ENCODE measurements around the gene CCDC74A.
"Not testable (repeated sequence)": the region's sequence is repeated elsewhere in the genome, so short reads cannot be mapped to it uniquely, and the experiment has no call there.

The CCDC74A gene

DNA sequence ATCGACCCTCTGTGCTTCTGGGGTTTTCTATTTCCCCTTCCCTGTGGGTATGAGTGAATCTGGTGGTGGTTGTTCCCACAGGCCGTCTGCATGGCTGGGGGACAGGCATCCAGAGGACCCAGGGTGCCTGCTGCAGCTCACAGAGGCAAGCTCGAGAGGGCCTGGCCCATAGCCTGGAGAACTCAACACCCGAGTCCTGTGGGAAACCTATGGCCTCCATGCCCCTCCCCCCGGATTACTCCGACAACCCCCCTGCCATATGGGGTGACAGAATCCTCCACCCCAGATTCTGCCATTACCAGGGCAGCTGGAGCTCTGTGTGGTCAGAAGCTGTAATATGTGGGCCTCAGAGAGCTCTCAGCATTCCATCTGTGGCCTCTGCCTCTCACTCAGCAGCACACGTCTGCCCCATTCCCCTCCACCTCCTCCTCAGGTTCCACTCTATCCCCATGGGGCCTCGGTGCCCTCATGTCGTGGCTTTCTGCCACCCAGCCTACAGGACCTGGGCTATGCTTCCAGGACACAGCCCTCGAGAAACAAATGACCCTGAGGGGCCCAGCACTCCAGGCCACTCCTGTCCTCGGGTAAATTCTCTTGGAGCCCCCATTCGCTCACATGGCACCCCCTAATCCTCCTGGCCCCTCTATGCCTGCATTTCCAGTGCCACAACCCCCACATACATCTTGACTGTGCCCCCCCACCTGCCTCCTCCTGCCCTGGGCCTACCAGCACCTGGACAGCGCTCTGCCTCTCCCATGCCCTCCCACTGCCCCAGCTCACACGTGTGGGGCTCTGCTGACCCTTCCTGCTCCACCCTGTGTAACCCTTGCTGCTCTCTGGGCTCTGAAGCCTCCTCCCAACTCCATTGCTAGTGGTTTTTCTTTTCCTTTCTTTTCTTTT is 39.1 kb upstream of the CCDC74A start:
- no peaks in the 10 kb centered on the region for H3K9me3 ChIP-seq
- 0 out of 2 replicates have a peak overlapping the region, but pooled peaks have one; percentile 18 for H3K9ac ChIP-seq
- peaks cover 74% of the 10 kb centered on the region for H4K20me1 ChIP-seq
- H3K4me1 ChIP-seq = peaks cover 51% of the 10 kb centered on the region
- H3K4me2 ChIP-seq = peak overlapping the region; percentile 87
- H3K36me3 ChIP-seq = peaks cover 42% of the 10 kb centered on the region
- no peak for TF ChIP-seq Cebpa-rat (IDR thresholded peaks at IDR 0.05)
- H3K27ac ChIP-seq = peak overlapping the region; percentile 51
- H3K27me3 ChIP-seq = no peaks in the 10 kb centered on the region
- H3K4me3 ChIP-seq = no peak overlapping the region

DNA sequence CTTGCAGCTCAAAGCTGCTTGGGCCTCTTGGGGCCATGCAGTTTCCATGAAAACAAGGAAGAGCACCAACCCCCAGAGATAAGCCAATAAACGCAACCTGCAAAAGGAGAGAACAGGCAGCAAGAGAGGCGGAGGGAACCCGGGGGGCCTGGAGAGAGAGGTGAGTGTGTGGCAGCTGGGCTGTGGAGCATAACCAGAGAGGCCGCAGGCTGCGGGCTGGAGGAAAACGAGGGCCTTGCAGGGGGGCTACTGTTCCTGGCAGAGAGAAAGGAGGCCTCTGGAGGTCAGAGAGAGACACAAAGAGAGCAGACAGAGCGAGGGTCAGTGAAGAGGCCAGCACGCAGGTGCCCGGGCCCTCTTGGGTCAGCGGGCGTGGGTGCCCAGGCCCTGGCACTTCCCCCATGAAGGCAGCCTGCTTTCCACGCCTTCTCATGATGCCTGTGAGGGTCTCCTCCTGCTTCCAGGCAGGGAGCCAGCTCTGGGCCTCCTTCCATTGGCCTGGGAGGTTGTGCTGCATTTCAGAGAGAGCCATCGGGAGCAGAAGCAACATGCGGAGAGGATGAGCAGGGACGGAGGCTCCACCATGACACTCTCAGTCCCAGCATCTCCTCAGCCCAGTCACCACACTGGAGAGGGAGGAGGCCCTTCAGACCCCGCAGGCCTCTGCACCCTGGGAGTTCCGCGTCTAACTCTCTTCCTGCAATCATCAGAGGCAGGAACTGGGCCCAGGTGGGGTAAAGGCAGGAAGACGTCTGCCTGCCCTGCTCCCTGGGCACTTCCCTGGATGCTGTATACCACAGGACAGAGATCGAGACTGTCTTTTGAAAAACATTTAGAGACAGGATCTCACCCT is 36.8 kb upstream of the CCDC74A start:
- H3K36me3 ChIP-seq = 0 out of 2 replicates have a peak, but pooled peaks cover 23% of the 10 kb centered on the region

DNA sequence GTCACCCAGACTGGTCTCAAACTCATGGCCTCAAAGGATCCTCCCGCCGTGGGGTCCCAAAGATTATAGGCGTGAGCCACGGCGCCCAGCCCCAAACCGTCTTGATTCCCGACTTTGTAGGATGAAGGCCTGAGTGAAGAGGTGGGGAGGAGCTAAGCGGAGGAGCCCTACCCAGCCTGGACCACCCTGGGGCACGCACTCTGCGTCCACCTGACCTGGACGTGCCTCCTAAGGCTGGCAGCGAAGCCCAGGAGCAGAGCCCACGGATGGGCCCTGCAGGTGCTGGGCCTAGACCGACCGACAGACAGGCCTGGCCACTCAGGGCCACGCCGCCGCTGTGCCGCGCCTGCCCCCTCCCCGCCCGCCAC is 36.2 kb upstream of the CCDC74A start:
- peak overlapping the region; percentile 88 for H3K4me3 ChIP-seq
- peaks cover 65% of the 10 kb centered on the region for H3K4me1 ChIP-seq
- H3K27me3 ChIP-seq, H3K9me3 ChIP-seq: not testable (repeated sequence)
- peak overlapping the region; percentile 87 for H3K4me2 ChIP-seq
- H4K20me1 ChIP-seq = peaks cover 73% of the 10 kb centered on the region
- 0 out of 2 replicates have a peak, but pooled peaks cover 18% of the 10 kb centered on the region for H3K36me3 ChIP-seq
- peak overlapping the region; percentile 92 for H3K9ac ChIP-seq
- peak overlapping the region; percentile 91 for H3K27ac ChIP-seq

More for the DNA sequence above, 36.8 kb upstream of the CCDC74A start:
- H3K9me3 ChIP-seq, H3K27me3 ChIP-seq: not testable (repeated sequence)
- H3K4me1 ChIP-seq = peaks cover 71% of the 10 kb centered on the region
- H4K20me1 ChIP-seq = peaks cover 73% of the 10 kb centered on the region
- peak overlapping the region; percentile 91 for H3K27ac ChIP-seq
- H3K4me3 ChIP-seq = peak overlapping the region; percentile 88
- peak overlapping the region; percentile 92 for H3K9ac ChIP-seq
- peak overlapping the region; percentile 87 for H3K4me2 ChIP-seq

DNA sequence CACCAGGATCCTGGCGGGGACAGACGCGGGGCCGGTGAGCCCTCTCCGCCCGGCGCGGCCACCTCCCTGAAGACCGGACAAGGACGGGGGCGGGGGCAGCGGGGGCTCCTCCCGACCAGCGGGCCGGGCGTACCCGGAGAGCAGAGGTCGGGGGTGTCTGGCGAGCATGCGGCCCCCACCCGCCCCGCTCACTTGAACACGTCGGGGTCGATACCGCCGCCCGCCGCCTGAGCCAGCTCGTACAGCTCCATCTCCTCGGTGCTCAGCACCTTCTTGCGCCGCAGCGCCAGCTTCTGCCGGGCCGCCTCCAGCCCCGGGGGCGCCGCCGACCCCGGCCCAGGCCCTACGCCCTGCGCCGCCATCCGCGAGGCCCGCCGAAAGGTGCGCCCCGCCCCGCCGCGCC is 35.7 kb upstream of the CCDC74A start, which contains the start of gene MZT2A:
Gene MZT2A, minus strand, starts transcription at position 383 of the 403 bp plus-strand sequence. Its CDS starts 21 bp downstream, at position 362.
- Histone ChIP-seq H3K36me3 (peaks cover 20% of the 10 kb centered on the region), H3K4me3 (peak within 1 kb of the TSS; percentile 88), H3K27ac (peak within 1 kb of the TSS; percentile 91), H3K9ac (peak within 1 kb of the TSS; percentile 92), H3K4me1 (peaks cover 59% of the 10 kb centered on the region), H4K20me1 (peaks cover 73% of the 10 kb centered on the region), H3K4me2 (peak within 1 kb of the TSS; percentile 87)
- not testable (repeated sequence) for H3K9me3 ChIP-seq, H3K27me3 ChIP-seq

DNA sequence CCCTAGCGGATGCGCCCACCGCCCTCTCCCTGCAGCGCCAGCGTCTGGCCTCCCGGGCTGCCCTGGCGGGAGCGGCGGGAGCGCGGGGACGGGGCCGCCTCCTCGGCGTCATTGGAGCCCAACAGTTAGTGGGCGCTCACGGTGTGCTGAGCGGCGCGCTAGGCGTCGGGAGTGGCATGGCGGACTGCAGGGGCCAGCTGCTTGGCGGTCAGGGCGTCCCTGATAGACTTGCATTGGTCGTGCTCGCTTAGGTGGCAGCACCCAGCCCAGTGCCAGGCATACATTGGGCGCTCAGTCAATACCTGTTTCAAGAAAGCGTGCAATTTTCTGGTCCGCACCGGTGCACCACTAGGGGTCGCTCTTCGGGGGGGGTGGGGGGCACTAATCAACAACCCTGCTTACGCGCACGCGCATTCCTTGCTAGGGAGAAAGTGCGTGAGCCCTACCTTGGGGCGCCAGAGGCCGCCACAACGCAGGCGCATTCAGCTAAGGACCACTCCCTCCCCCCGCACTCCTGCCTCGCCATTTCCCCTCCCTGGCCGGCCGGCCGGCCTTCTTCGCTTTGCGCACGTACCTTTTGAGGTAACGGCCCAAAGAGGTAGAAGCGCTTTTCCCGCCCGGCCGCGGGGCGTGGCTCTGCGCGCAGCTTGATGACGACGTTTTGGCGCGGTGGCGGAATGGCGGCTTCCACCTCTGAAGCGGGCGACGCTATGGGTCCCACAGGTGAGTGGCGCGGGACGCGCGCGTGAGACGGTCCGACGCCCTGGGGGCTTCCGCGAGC is 35.1 kb upstream of the CCDC74A start:
- H3K4me2 ChIP-seq = peak overlapping the region; percentile 87
- H3K27me3 ChIP-seq = no peaks in the 10 kb centered on the region
- peak overlapping the region; percentile 92 for H3K9ac ChIP-seq
- no peak for TF ChIP-seq Cebpa-rat (IDR thresholded peaks at IDR 0.05)
- peak overlapping the region; percentile 88 for H3K4me3 ChIP-seq
- H3K9me3 ChIP-seq = no peaks in the 10 kb centered on the region
- peaks cover 73% of the 10 kb centered on the region for H4K20me1 ChIP-seq
- H3K4me1 ChIP-seq = peaks cover 53% of the 10 kb centered on the region
- H3K27ac ChIP-seq = peak overlapping the region; percentile 91
- peaks cover 25% of the 10 kb centered on the region for H3K36me3 ChIP-seq

DNA sequence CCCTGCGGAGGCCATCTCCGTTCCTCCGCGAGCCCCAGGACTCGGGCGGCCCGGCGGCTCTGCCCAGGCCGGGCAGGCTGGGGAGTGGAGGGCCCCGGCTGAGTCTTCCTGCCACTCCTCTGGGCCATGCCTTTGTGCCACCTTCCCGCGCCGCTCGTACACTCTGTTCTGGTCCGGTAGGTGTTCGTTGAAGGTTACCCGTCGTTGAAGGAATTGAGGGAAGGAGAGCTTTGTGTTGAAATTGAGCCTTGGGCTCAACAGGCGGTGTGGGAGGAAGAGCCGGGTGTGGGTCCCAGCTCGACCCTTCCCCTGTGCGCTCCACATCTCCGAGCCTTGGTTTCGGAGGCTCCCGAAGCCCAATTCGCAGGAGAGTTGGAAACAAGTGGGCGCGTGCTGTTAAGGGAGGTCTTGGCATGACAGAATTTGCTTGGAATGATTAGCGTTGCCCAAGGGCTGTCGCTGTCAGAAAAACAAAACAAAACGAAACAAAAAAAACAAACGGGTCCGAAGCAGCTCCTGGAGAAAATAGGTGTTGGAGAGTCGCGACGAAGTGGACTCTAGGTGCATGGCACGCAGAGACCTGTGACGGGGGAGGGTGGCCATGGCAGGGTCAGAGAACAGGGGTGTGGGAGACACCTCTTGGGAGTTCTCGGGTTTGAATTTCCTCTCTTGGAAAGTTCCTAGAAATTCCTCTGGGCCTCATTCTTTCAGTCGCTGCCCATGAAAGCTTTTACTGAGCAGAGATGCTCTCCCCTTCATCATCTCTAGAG is 34.3 kb upstream of the CCDC74A start:
- H3K27me3 ChIP-seq = no peaks in the 10 kb centered on the region
- H3K27ac ChIP-seq = peak overlapping the region; percentile 91
- no peak for TF ChIP-seq Cebpa-rat (IDR thresholded peaks at IDR 0.05)
- H3K4me1 ChIP-seq = peaks cover 45% of the 10 kb centered on the region
- H3K9ac ChIP-seq = peak overlapping the region; percentile 92
- no peaks in the 10 kb centered on the region for H3K9me3 ChIP-seq
- peaks cover 26% of the 10 kb centered on the region for H3K36me3 ChIP-seq
- peaks cover 73% of the 10 kb centered on the region for H4K20me1 ChIP-seq
- H3K4me2 ChIP-seq = peak overlapping the region; percentile 87
- H3K4me3 ChIP-seq = peak overlapping the region; percentile 88

DNA sequence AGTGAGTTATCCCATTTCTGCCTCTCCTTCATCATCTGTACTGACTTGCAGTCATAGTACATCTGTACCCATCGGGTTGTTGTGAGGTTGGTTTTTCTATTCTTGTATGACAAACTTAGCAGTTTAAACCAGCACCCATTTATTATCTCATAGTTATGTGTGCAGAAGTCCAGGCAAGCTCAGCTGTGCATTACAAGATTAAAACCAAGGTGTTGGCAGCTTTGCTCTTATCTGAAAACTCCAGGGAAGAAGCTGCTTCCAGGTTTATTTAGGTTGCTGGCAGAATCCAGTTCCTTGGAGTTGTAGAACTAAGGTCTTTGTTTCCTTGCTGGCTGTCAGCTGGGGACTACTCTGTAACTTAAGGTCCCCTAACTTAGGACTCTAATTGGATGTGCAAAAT is 32.2 kb upstream of the CCDC74A start:
- not testable (repeated sequence) for H3K27me3 ChIP-seq, H3K9me3 ChIP-seq, H3K9ac ChIP-seq, H3K27ac ChIP-seq, H3K4me3 ChIP-seq
- Histone ChIP-seq H3K4me2 (0 out of 2 replicates have a peak overlapping the region, but pooled peaks have one; percentile 87), H3K36me3 (peaks cover 34% of the 10 kb centered on the region), H3K4me1 (peaks cover 24% of the 10 kb centered on the region), H4K20me1 (peaks cover 54% of the 10 kb centered on the region)

DNA sequence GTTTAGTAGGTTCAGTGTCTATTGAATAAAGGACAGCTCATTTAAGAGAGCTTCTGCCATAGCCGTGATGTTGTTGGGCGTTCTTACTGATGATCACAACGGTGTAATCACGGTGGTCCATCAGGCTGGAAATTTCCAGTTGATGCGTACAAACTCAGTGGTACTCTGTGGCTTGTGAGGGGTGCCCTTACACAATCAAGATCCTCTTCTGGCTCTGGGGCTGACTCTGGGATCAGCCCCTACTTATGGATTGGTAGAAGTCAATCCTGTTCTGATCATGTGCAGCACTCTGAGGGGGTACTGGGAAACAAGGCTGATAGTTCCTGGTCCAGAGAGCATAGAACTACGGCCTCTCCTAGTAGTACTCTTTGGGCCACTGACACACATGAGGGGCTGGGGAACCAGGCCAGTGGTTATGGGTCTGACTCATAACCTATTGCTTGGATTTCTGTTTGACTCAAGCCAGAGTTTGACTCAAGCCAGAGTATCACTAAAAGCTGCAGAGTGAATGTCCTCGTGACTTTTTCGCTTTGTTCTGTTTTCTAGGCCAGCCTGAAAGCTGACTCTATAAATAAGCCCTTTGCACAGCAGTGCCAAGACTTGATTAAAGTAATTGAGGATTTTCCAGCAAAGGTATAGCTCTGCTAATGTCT is 29.2 kb upstream of the CCDC74A start:
- Histone ChIP-seq H3K36me3 (peaks cover 62% of the 10 kb centered on the region), H4K20me1 (peaks cover 50% of the 10 kb centered on the region), H3K4me1 (peaks cover 20% of the 10 kb centered on the region)
- not testable (repeated sequence) for H3K4me3 ChIP-seq, H3K4me2 ChIP-seq, H3K27me3 ChIP-seq, H3K9me3 ChIP-seq, H3K27ac ChIP-seq, H3K9ac ChIP-seq

DNA sequence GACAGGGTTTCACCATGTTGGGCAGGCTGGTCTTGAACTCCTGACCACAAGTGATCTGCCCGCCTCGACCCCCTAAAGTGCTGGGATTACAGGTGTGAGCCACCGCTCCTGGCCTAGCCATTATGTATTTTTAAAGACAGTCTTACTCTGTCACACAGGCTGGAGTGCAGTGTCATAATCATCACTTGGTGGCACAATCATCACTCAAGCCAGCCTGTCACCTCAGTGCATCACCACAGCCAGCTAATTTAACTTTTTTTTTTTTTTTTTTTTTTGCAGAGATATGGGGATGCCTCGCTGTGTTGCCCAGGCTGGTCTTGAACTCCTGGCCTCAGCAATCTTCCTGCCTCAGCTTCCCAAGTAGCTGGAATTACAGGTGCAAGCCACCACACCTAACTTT is 24.1 kb upstream of the CCDC74A start:
- H3K36me3 ChIP-seq = peaks cover 88% of the 10 kb centered on the region
- H3K9me3 ChIP-seq, H3K4me3 ChIP-seq, H4K20me1 ChIP-seq, H3K9ac ChIP-seq, H3K27ac ChIP-seq, H3K27me3 ChIP-seq, H3K4me1 ChIP-seq, H3K4me2 ChIP-seq: not testable (repeated sequence)

DNA sequence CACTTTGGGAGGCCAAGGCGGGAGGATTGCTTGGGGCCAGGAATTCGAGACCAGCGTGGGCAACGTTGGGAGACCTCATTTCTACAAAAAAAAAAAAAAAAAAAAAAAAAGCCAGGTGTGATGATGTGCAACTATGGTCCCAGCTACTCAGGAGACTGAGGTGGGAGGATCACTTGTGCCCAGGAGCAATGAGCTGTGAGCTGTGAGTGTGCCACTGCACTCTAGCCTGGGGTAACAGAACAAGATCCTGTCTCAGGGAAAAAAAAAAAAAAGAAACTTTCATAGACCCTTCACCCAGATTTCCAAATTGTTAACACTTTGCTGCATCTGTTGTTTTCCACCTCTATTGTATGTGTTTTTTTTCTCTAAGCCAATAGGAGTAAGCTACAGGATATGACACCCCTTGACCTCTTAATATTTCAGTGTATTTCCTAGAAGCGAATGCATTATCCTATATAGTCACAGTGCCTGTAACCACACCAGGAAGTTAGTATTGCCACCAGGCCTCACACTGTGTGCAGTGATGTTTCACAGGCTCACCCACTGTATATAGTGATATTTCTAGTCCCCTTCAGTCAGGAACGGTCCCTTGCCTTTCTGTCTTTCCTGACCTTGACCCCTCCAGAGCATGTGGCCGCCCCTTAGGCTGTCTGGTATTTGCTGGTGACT is 23.5 kb upstream of the CCDC74A start:
- not testable (repeated sequence) for H3K27me3 ChIP-seq, H3K4me1 ChIP-seq, H4K20me1 ChIP-seq, H3K9ac ChIP-seq, H3K4me2 ChIP-seq, H3K27ac ChIP-seq, H3K4me3 ChIP-seq, H3K9me3 ChIP-seq
- peaks cover 87% of the 10 kb centered on the region for H3K36me3 ChIP-seq

Data from BLaER1 (cell line).